Gastrocnemius medialis (tissue), 4 donors: Measurements from ENCODE around the gene RADIL. TPM values are rescaled to one million over a fixed set of nuclear protein-coding genes. Genes with fewer than 3 reads are reported as not detected.

Source experiments
- ATAC-seq, 2 donors: fragments of 150-250 bp; one replicate each; pipeline ENCODE4 v1.9.1; 2016
- DNase-seq, 2 donors: peaks; one replicate each; pipeline ENCODE4 v3.0.0-alpha.2; 2019
- H3K27ac ChIP-seq, 4 donors: fragments of 200-600 bp; sonication (generic); 1 replicate in 1 of 4; 2 replicates in 3 of 4; pipeline ENCODE4 v1.5.1; 2016 to 2018; ENCODE audit warnings: mild to moderate bottlenecking in 2 of 4, moderate library complexity in 1 of 4
- H3K27me3 ChIP-seq, 3 donors: fragments of 200-600 bp; sonication (generic) in 2 of 3; 1 replicate in 1 of 3; 2 replicates in 2 of 3; pipeline versions ENCODE4 v1.5.1 to v1.6.0; 2016 to 2019; ENCODE audit warnings: mild to moderate bottlenecking in 1 of 3, moderate library complexity in 1 of 3
- H3K36me3 ChIP-seq, 2 donors: fragments of 200-600 bp; sonication (generic) in 1 of 2; one replicate each; pipeline ENCODE4 v1.5.1; 2017 to 2018
- H3K4me1 ChIP-seq, 2 donors: fragments of 200-600 bp; sonication (generic) in 1 of 2; one replicate each; pipeline ENCODE4 v1.5.1; 2016 to 2017; ENCODE audit warnings: mild to moderate bottlenecking in 2 of 2
- H3K4me3 ChIP-seq, 4 donors: fragments of 200-600 bp; sonication (generic) in 3 of 4; 1 replicate in 1 of 4; 2 replicates in 3 of 4; pipeline ENCODE4 v1.5.1; 2016 to 2019; ENCODE audit warnings: mild to moderate bottlenecking in 2 of 4
- H3K9me3 ChIP-seq, 3 donors: fragments of 200-600 bp; sonication (generic) in 2 of 3; 1 replicate in 1 of 3; 2 replicates in 2 of 3; pipeline ENCODE4 v1.5.1; 2016 to 2019
- POLR2A ChIP-seq, 2 donors: fragments of 450-650 bp; IDR thresholded peaks; one replicate each; pipeline ENCODE4 v1.6.1; 2017; ENCODE audit warnings: antibody characterized with exemption in 2 of 2, mild to moderate bottlenecking in 2 of 2, moderate library complexity in 2 of 2
- in situ Hi-C, 4 donors: fragments of 200-750 bp; cut with MboI; loops; one replicate each; pipeline versions ENCODE4 v1.15.0 to v1.8.0; 2017; ENCODE audit warnings: low sequenced_read_pairs in 4 of 4
- intact Hi-C: fragments of 100-400 bp; cut with DNase I; formaldehyde crosslinking; loops from one replicate; pipeline ENCODE4 v1.15.1; 2023; ENCODE audit warnings: low total_unique reads
- total RNA-seq, 4 donors: library from RNA; depleted of rRNA; stranded (reverse); fragments of >200 nt; gene quantifications; one replicate each; pipeline versions ENCODE4 v1.1.0 to v1.2.3, GENCODE V29; 2016
- TF ChIP-seq, protein P1 (sequence below), 5 experiments: fragments of 450-650 bp in 3 of 5; fragments of 200-600 bp in 2 of 5; sonication (generic) in 2 of 5; IDR thresholded peaks in 4 of 5; conservative IDR thresholded peaks in 1 of 5; 1 replicate in 4 of 5; 2 replicates in 1 of 5; pipeline ENCODE4 v1.5.1; 2016 to 2019; ENCODE audit warnings: antibody characterized with exemption in 5 of 5, mild to moderate bottlenecking in 3 of 5, moderate library complexity in 3 of 5

The RADIL gene, protein sequence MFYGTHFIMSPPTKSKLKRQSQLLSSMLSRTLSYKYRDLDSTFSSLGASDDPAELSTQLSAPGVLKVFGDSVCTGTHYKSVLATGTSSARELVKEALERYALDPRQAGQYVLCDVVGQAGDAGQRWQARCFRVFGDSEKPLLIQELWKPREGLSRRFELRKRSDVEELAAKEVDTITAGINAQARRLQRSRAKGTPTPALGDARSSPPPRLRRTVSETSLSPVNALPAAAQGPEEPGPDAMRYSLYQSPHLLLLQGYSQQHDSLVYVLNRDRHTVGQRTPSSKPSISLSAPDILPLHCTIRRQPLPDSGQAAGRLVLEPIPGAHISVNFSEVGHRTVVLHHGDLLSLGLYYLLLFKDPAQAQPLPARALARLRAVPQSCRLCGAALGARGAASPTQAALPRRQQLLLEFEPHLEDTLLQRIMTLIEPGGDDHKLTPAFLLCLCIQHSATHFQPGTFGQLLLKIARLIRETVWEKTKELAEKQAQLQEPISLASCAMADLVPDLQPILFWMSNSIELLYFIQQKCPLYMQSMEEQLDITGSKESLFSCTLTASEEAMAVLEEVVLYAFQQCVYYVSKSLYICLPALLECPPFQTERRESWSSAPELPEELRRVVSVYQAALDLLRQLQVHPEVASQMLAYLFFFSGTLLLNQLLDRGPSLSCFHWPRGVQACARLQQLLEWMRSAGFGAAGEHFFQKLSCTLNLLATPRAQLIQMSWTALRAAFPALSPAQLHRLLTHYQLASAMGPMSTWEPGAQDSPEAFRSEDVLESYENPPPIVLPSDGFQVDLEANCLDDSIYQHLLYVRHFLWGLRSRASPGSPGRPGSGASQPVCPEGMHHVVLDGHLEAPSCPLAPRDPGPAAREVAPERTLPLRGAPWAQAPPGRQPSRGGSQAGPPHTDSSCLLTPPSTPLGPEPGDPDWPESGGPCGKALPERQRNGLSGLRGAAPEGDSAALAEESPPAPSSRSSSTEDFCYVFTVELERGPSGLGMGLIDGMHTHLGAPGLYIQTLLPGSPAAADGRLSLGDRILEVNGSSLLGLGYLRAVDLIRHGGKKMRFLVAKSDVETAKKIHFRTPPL
- total RNA-seq = 10 to 100 TPM in 1 of 4 donors, 1 to 10 TPM in 3; 2.1 to 12.1 (median 5.0) TPM

DNA sequence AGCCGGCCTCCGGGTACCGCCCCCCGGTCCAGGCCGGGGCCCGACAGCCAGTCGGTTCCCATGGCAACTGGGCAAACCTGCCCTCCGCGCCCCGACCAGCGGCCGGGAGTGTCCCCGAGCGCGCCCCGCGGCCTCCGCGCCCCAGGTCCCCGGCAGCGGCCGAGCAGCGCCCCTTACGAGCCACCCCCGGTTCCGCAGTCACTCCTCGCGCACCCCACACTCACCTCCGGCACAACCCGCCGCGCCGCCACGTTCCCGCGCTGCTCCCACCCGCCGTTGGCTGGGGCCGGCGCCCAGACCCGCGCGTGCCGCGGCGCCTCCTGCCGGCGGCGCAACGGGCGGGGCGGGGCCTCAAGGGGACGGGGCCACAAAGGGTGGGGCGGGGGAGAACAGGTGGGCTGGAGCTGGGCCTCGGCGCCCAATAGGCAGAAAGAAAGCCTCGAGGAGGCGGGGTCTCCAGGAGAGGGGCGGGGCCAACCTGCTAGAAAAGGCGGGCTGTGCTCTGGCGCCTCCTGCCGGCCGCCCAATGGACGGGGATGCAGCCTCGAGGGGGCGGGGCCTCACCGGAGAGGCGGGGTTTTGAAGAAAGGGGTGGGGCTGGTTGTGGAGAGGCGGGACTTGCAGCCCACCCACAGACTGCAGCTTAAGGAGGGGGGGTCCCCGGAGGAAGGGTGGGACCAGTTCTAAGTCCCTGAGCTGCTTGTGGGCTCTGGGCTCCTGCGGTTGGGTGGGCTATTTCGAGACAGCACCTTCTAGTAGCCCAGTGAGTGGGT is at the start of gene RADIL:
Gene RADIL (minus strand): TSS at position 345 of the 773 bp plus-strand sequence. CDS start 5,577 bp downstream, outside the sequence.
- Histone ChIP-seq H3K27me3 (peaks cover 0 to 10% (median 4%) of the 10 kb centered on the region in 3 donors), H3K27ac (peak within 1 kb of the TSS; percentile 69 to 80 (median 74)), H3K4me1 (peaks cover 0 to 4% of the 10 kb centered on the region in 2 donors), H3K36me3 (no peaks in the 10 kb centered on the region), H3K4me3 (peak within 1 kb of the TSS; percentile 51 to 66 (median 53)), H3K9me3 (no peaks in the 10 kb centered on the region)
- intact Hi-C loops = loop anchor here (2.0 to 5.0 kb wide), 2 partner anchors 35 to 241 kb away; no protein-coding TSS in a partner anchor
- in situ Hi-C loops = loop anchor here in 1 of 4 donors (10.0 kb wide), 1 partner anchor 89 kb away; no protein-coding TSS in a partner anchor
- DNase-seq (peak; percentile 75 to 88), ATAC-seq (peak; percentile 72 to 85)
- TF ChIP-seq, protein P1, sequence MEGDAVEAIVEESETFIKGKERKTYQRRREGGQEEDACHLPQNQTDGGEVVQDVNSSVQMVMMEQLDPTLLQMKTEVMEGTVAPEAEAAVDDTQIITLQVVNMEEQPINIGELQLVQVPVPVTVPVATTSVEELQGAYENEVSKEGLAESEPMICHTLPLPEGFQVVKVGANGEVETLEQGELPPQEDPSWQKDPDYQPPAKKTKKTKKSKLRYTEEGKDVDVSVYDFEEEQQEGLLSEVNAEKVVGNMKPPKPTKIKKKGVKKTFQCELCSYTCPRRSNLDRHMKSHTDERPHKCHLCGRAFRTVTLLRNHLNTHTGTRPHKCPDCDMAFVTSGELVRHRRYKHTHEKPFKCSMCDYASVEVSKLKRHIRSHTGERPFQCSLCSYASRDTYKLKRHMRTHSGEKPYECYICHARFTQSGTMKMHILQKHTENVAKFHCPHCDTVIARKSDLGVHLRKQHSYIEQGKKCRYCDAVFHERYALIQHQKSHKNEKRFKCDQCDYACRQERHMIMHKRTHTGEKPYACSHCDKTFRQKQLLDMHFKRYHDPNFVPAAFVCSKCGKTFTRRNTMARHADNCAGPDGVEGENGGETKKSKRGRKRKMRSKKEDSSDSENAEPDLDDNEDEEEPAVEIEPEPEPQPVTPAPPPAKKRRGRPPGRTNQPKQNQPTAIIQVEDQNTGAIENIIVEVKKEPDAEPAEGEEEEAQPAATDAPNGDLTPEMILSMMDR (IDR thresholded peaks at IDR 0.05 in 4 of 5, conservative IDR thresholded peaks at IDR 0.05 in 1 of 5) = peak; percentile 34 to 82 (median 69)
- peak in 1 of 2 donors; percentile 15 for TF ChIP-seq POLR2A (IDR thresholded peaks at IDR 0.05)

DNA sequence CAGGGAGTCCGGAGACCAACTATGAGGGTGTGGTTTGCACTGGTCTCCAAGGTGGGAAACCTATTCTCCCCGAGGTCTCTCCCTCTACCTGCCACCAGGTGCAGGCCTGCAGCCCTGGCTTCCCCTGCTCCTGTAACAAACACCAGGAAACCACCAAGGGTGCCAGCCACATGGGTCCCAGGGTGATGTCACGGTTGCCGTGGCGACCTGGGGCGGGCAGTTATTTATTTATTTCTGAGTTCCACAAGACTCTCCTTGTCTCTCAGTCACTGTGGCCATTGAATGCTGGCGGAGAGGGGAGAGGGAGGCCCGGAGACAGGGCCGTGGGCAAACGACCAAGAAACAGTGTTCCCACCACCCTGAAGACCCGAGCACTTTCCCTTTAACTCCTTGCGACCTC is 48.4 kb upstream of the RADIL start:
- Histone ChIP-seq H3K4me1 (no peaks in the 10 kb centered on the region), H3K36me3 (no peaks in the 10 kb centered on the region), H3K9me3 (no peaks in the 10 kb centered on the region), H3K27ac (no peak overlapping the region), H3K27me3 (peaks cover 0 to 7% (median 0%) of the 10 kb centered on the region in 3 donors), H3K4me3 (no peak overlapping the region)
- DNase-seq = no peak
- in situ Hi-C loops (no loop called here), intact Hi-C loops (no loop called here)
- no peak for ATAC-seq
- no peak for TF ChIP-seq POLR2A (IDR thresholded peaks at IDR 0.05)
- TF ChIP-seq, protein P1 (IDR thresholded peaks at IDR 0.05 in 4 of 5, conservative IDR thresholded peaks at IDR 0.05 in 1 of 5) = no peak

DNA sequence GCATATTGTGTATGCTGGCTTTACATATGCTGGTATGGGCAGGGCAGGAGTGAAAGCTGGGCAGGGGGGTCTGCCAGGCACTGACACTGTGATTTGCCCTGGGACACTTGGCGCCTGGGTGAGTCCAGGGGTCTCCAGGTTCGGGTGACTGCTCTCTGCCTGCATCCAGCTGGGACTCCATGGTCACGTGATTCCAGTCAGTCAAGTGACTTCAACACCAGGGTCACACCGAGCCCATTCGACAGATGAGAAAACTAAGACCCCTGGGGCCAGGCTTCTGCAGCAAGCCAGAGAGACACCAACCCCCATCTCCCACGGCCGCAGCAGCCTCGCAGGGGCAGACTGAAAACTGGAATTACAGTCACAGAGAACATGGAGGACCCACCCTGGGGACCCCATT is 45.5 kb upstream of the RADIL start:
- Histone ChIP-seq H3K27me3 (peaks cover 0 to 7% (median 0%) of the 10 kb centered on the region in 3 donors), H3K9me3 (no peaks in the 10 kb centered on the region), H3K27ac (no peak overlapping the region), H3K4me3 (no peak overlapping the region), H3K4me1 (no peaks in the 10 kb centered on the region), H3K36me3 (no peaks in the 10 kb centered on the region)
- ATAC-seq = no peak
- TF ChIP-seq, protein P1 (IDR thresholded peaks at IDR 0.05 in 4 of 5, conservative IDR thresholded peaks at IDR 0.05 in 1 of 5) = no peak
- TF ChIP-seq POLR2A (IDR thresholded peaks at IDR 0.05) = no peak
- DNase-seq = no peak
- in situ Hi-C loops = no loop called here
- intact Hi-C loops = no loop called here

DNA sequence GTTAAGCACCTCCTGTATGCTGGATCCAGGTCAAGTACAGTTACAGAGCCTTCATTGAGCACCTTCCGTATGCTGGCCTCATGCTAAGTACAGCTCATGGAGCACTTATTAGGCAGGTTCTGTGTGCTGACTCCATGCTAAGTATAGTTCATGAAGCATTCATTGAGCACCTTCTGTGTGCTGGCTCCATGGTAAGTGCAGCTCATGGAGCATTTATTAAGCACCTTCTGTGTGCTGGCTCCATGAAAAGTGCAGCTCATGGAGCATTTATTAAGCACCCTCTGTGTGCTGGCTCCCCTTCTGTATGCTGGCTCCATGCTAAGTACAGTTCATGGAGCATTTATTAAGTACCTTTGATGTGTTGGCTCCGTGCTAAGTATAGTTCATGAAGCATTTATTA is 44.9 kb upstream of the RADIL start:
- peaks cover 0 to 7% (median 0%) of the 10 kb centered on the region in 3 donors for H3K27me3 ChIP-seq
- H3K4me1 ChIP-seq = no peaks in the 10 kb centered on the region
- TF ChIP-seq POLR2A (IDR thresholded peaks at IDR 0.05) = no peak
- TF ChIP-seq, protein P1 (IDR thresholded peaks at IDR 0.05 in 4 of 5, conservative IDR thresholded peaks at IDR 0.05 in 1 of 5) = no peak
- no peak overlapping the region for H3K4me3 ChIP-seq
- no peak overlapping the region for H3K27ac ChIP-seq
- intact Hi-C loops = no loop called here
- in situ Hi-C loops = no loop called here
- no peak for ATAC-seq
- no peaks in the 10 kb centered on the region for H3K36me3 ChIP-seq
- no peaks in the 10 kb centered on the region for H3K9me3 ChIP-seq
- no peak for DNase-seq
